Upper lobe of right lung (tissue), 1 donor: ENCODE measurements around the gene BCL11B. TPM values are rescaled to one million over a fixed set of nuclear protein-coding genes. Genes with fewer than 3 reads are reported as not detected.

Source experiments
- ATAC-seq: fragments of 200-7000 bp; cut with Tn5 transposase; one replicate; pipeline ENCODE4 v1.9.1; 2020; ENCODE audit warnings: mild to moderate bottlenecking, moderate library complexity
- DNase-seq: peaks from one replicate; pipeline ENCODE4 v3.0.0-alpha.2; 2020
- H3K27ac ChIP-seq: fragments of 200-600 bp; one replicate; pipeline ENCODE4 v1.8.0; 2022
- H3K27me3 ChIP-seq: fragments of 200-600 bp; one replicate; pipeline ENCODE4 v1.8.0; 2022; ENCODE audit warnings: mild to moderate bottlenecking
- H3K36me3 ChIP-seq: fragments of 200-600 bp; one replicate; pipeline ENCODE4 v1.8.0; 2022
- H3K4me1 ChIP-seq: fragments of 200-600 bp; one replicate; pipeline ENCODE4 v1.8.0; 2022
- H3K4me3 ChIP-seq: fragments of 200-600 bp; one replicate; pipeline ENCODE4 v1.8.0; 2022; ENCODE audit warnings: mild to moderate bottlenecking
- H3K9me3 ChIP-seq: fragments of 200-600 bp; one replicate; pipeline ENCODE4 v1.8.0; 2022
- CTCF ChIP-seq: fragments of 200-600 bp; IDR thresholded peaks from one replicate; pipeline ENCODE4 v1.8.0; 2022; ENCODE audit warnings: antibody characterized with exemption
- intact Hi-C: fragments of 100-400 bp; cut with DNase I; formaldehyde crosslinking; loops from one replicate; pipeline ENCODE4 v1.11.0; 2022
- total RNA-seq: library from RNA; stranded (reverse); fragmentation: NEBNext Ultra II Directional; extraction: Animal tissue kit (Norgen Biotek cat#: 25700); gene quantifications from one replicate; pipeline ENCODE4 v1.2.1, GENCODE V29; 2021
- donor health status: DM: no; HTN: yes; CAD: no; lungs with severe emphysema.

BCL11B gene
- total RNA-seq, 1 donor from 2014 or later, result 2.4 TPM

- no peaks in the 10 kb centered on the region for H3K4me1 ChIP-seq
- no peaks in the 10 kb centered on the region for H3K36me3 ChIP-seq
- ATAC-seq (no peak), DNase-seq (no peak)
- no peak overlapping the region for H3K4me3 ChIP-seq
- no peaks in the 10 kb centered on the region for H3K9me3 ChIP-seq
- intact Hi-C loops, result no loop called here
- no peak for TF ChIP-seq CTCF
- H3K27ac ChIP-seq, result no peak overlapping the region
- H3K27me3 ChIP-seq, result no peaks in the 10 kb centered on the region
Observed at GRCh38 chr14:99163446-99163845, 108.6 kb downstream of the BCL11B start.

- Histone ChIP-seq H3K9me3 (no peaks in the 10 kb centered on the region), H3K36me3 (no peaks in the 10 kb centered on the region), H3K4me1 (peaks cover 15% of the 10 kb centered on the region), H3K27me3 (no peaks in the 10 kb centered on the region), H3K4me3 (no peak overlapping the region), H3K27ac (no peak overlapping the region)
- DNase-seq (no peak), ATAC-seq (no peak)
- intact Hi-C loops, result no loop called here
- no peak for TF ChIP-seq CTCF
Observed at GRCh38 chr14:99159341-99160340, 112.4 kb downstream of the BCL11B start.

GRCh38 chr14:99158646-99159165 lies 113.3 kb downstream of the BCL11B start:
- Histone ChIP-seq H3K27ac (no peak overlapping the region), H3K4me1 (peaks cover 15% of the 10 kb centered on the region), H3K9me3 (no peaks in the 10 kb centered on the region), H3K27me3 (no peaks in the 10 kb centered on the region), H3K36me3 (no peaks in the 10 kb centered on the region), H3K4me3 (no peak overlapping the region)
- no peak for TF ChIP-seq CTCF
- intact Hi-C loops, result no loop called here
- ATAC-seq (no peak), DNase-seq (no peak)

GRCh38 chr14:99158150-99158549 lies 113.8 kb downstream of the BCL11B start:
- no peaks in the 10 kb centered on the region for H3K36me3 ChIP-seq
- ATAC-seq (no peak), DNase-seq (no peak)
- TF ChIP-seq CTCF, result no peak
- intact Hi-C loops, result no loop called here
- H3K27ac ChIP-seq, result no peak overlapping the region
- no peak overlapping the region for H3K4me3 ChIP-seq
- no peaks in the 10 kb centered on the region for H3K27me3 ChIP-seq
- no peaks in the 10 kb centered on the region for H3K9me3 ChIP-seq
- peaks cover 15% of the 10 kb centered on the region for H3K4me1 ChIP-seq

GRCh38 chr14:99157676-99158075 lies 114.3 kb downstream of the BCL11B start:
- no peak for TF ChIP-seq CTCF
- intact Hi-C loops, result no loop called here
- Histone ChIP-seq H3K27me3 (no peaks in the 10 kb centered on the region), H3K9me3 (no peaks in the 10 kb centered on the region), H3K4me3 (no peak overlapping the region), H3K27ac (no peak overlapping the region), H3K36me3 (no peaks in the 10 kb centered on the region), H3K4me1 (peaks cover 15% of the 10 kb centered on the region)
- ATAC-seq (no peak), DNase-seq (no peak)
